ENCODE data around the gene ADAMTS6.
"Not testable (repeated sequence)": the region's sequence is repeated elsewhere in the genome, so short reads cannot be mapped to it uniquely, and the experiment has no call there.

The ADAMTS6 gene

GRCh38 chr5:65366655-65367054 is 115.1 kb downstream of the ADAMTS6 start:
- FAIRE-seq (no peak), DNase-seq (ENCODE audit: low spot score) (no peak)

DNA sequence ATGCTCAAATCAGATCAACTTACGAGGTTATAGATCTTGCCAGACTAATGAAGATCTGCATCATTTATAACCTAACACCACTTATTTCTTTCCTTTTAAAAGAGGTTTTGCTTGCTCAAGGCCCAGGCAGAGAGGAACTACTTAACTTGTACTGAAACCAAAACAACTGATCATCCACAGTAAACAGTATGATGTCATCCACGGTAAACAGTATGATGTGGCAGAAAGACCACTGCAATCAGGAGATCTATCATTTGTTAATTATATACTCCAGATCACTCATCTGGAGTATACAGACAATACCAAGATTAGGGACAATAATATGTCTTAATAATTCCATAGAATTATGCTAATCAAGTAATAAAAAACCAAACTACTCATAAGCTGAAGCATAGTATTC is 116.8 kb downstream of the ADAMTS6 start:
- DNase-seq (ENCODE audit: low spot score) (no peak), FAIRE-seq (no peak)

- no peak for DNase-seq (ENCODE audit: low spot score)
- no peak for FAIRE-seq
Measured at GRCh38 chr5:65363499-65363898, 118.2 kb downstream of the ADAMTS6 start.

DNA sequence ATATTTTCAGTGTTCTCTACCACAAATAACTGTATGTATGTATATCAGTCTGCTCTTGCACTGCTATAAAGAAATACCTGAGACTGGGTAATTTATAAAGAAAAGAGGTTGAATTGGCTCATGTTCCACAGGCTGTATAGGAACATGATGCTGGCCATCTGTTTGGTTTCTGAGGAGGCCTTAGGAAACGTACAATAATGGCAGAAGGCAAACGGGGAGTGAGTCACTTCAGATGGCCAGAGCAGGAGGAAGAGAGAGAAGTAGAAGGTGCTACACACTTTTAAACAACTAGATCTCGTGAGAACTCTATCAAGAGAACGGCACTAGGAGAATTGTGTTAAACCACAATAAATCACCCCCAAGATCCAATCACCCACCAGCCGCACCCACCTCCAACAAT is 121.7 kb downstream of the ADAMTS6 start:
- DNase-seq (ENCODE audit: low spot score) (no peak), FAIRE-seq (no peak)

- DNase-seq (ENCODE audit: low spot score) = no peak
- FAIRE-seq = no peak
Measured at GRCh38 chr5:65359569-65359968, 122.2 kb downstream of the ADAMTS6 start.

DNA sequence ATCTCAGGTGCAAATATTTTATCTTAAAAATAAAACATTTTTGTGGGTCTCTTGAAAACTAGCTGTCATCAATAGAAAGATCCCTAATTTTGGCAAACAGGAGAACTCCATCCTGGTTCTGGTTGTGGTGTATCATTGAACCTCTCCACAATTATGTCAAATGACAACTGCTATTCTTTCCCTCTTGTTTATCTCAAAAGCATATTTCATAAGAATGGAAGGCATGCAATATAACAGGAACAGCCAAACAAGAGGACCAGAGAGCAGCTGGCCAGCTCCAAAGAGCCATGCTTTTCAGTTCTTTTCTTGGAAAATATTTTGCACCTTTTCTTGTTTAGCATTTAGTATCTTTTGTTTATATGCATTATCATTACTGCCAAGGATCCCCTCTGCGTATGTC is 125.4 kb downstream of the ADAMTS6 start:
- no peak for FAIRE-seq
- no peak for DNase-seq (ENCODE audit: low spot score)

- no peak for DNase-seq (ENCODE audit: low spot score)
- FAIRE-seq = no peak
Measured at GRCh38 chr5:65355301-65355700, 126.4 kb downstream of the ADAMTS6 start.

GRCh38 chr5:65341835-65342234 is 139.9 kb downstream of the ADAMTS6 start:
- FAIRE-seq (no peak), DNase-seq (ENCODE audit: low spot score) (no peak)

DNA sequence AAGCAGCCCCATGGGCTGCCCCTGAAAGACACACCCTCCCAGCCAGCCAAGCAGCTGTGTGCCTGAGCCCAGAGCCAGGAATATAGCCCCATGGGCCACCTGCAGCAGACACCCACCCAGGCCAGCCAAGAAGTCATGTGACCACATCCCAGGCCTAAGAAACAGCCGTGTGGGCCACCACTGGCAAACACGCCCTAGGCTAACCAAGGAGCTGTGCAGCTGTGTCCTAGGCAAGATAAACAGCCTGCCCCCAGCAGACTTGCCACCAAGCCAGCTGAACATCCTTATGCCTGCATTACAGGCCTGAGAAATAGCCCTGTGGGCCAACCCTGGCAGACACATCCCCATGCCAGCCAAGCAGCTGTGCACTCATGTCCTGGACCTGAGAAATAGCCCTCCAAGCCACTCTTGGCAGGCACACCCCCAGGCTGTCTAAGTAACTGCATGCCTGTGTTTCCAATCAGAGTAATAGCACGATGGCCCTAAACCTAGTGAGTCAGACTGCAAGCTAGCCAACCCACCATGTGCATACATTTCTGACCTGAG is 143.0 kb downstream of the ADAMTS6 start:
- FAIRE-seq (no peak), DNase-seq (ENCODE audit: low spot score) (no peak)

DNA sequence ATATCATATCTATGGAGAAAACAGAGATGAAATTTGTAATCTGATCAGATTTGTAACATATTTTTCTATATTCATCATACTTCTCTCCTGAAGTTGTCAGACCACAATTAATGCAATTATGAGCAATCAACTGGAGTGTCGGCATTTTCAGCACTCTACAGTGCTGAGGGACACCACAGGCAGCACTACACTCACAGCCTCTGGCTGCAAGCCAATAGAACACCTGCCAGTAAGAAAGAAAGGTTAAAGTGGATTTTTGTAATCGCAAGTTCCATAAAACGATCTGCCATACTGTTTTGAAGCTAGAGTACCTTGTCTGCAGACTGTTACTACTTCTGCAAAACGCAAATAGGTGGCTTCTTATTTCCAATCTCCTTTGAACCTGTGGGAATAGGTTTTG is 147.6 kb downstream of the ADAMTS6 start:
- no peak for FAIRE-seq
- no peak for DNase-seq (ENCODE audit: low spot score)

- DNase-seq (ENCODE audit: low spot score) (no peak), FAIRE-seq (no peak)
Measured at GRCh38 chr5:65332591-65332990, 149.1 kb downstream of the ADAMTS6 start.

GRCh38 chr5:65329266-65329665 is 152.5 kb downstream of the ADAMTS6 start:
- FAIRE-seq (no peak), DNase-seq (ENCODE audit: low spot score) (no peak)

DNA sequence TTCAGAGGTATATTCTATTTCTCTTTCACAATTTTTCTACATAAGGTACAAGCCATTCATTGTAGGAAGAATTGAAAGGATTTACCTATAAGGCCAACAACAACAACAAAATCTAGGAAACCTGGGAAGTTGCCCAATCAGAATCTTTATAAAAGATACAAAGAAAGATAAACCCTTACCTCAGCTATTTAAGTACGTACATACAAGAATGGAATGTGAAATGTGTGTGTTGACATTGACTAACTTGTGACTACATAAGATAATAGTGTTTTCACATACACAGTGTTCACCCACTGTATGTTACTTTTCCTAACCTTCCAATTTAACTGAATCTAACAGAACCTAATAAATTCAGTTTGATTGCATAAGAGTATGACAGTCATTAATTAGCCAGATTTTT is 154.1 kb downstream of the ADAMTS6 start:
- DNase-seq (ENCODE audit: low spot score) (no peak), FAIRE-seq (no peak)

GRCh38 chr5:65326922-65327321 is 154.8 kb downstream of the ADAMTS6 start:
- FAIRE-seq (no peak), DNase-seq (ENCODE audit: low spot score) (no peak)

DNA sequence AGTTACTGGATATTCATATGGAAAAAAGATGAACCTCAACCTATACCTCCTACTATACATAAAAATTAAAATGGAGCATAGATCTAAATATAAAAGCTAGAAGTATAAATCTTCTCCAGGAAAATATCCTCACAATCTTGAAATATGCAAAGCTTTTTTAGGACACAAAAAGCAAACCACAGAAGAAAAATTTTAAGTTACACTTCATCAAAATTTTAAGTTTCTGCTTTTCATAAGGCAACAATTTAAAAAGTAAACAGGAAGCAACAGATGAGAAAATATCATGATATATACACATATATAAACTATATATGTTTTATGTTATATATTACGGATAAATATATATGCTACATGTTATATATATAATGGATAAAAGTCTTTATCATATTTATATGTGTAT is 157.5 kb downstream of the ADAMTS6 start:
- no peak for FAIRE-seq

DNA sequence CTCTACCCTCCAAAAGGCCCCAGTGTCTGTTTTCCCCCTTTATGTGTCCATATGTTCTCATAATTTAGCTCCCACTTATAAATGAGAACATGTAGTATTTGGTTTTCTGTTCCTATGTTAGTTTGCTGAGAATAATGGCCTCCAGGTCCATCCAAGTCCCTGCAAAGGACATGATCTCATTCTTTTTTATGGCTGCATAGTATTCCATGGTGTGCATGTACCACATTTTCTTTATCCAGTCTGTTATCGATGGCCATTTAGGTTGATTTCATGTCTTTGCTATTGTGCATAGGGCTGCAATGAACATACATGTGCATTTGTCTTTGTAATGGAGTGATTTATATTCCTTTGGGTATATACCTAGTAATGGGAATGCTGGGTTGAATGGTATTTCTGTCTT is 161.0 kb downstream of the ADAMTS6 start:
- DNase-seq (ENCODE audit: low spot score); FAIRE-seq: not testable (repeated sequence)

More for the DNA sequence above, 157.5 kb downstream of the ADAMTS6 start:
- DNase-seq (ENCODE audit: low spot score) = no peak

GRCh38 chr5:65320250-65320649 is 161.5 kb downstream of the ADAMTS6 start:
- DNase-seq (ENCODE audit: low spot score) (no peak), FAIRE-seq (no peak)

- DNase-seq (ENCODE audit: low spot score) = no peak
- no peak for FAIRE-seq
Measured at GRCh38 chr5:65307931-65308330, 173.8 kb downstream of the ADAMTS6 start.

DNA sequence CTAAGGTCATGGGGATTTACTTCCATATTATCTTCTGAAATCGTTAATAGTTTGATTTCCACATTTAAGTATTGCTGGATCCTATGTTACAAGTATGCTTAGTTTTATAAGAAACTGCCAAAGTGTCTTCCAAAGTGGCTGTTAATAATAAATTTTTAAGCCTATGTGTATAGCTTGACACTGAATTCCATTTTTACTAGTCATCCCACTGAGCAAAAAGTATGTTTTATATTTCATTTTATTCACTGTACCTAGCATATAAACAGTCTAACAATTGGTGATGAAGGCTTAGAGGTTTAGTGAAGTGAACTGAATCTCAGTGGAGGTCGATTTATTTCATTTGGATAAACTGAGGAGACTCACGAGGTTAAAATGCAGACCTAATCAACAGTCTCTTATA is 174.6 kb downstream of the ADAMTS6 start:
- DNase-seq (ENCODE audit: low spot score) (no peak), FAIRE-seq (no peak)

- FAIRE-seq (no peak), DNase-seq (ENCODE audit: low spot score) (no peak)
Measured at GRCh38 chr5:65305913-65306312, 175.8 kb downstream of the ADAMTS6 start.

GRCh38 chr5:65299861-65300260 is 181.9 kb downstream of the ADAMTS6 start:
- no peak for DNase-seq (ENCODE audit: low spot score)
- FAIRE-seq = no peak

DNA sequence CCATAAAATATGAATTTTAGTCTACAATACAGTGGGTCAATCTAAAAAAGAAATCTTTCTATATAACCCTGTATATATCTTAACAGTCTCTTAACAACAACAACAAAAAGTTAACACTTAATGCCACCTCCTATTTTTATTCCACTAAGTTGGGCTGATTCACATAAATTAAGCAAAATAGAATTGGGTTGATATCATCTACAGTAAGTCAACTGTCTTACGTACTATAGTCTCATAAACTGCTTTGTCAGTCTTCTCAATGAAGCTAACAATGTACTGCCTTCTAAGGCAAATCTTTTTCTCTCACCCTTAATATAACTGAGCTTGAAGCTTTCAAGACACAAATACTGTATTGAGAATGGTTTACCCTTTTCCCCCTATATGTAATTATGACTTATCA is 185.7 kb downstream of the ADAMTS6 start:
- DNase-seq (ENCODE audit: low spot score) = no peak
- no peak for FAIRE-seq

GRCh38 chr5:65292196-65292595 is 189.5 kb downstream of the ADAMTS6 start:
- no peak for DNase-seq (ENCODE audit: low spot score)
- FAIRE-seq = no peak

DNA sequence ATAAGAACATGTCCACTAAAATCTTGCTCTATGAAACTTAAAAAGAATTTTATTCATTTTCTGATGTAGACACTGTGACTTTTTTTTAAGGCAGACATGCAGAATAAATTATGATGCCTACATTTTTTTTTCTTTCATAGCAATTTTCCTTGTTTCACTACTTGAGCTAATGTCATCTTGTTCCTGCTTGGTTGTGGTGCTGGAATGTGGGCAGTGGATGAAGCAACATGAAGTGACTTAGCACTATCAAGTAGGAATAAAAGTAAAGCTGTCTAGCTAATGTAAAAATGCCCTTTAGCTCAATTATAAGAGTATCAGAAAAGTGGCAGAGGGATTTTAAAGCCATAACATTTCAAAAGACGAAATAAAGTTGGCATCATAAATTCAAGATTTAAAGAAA is 191.0 kb downstream of the ADAMTS6 start:
- DNase-seq (ENCODE audit: low spot score) (no peak), FAIRE-seq (no peak)
